ENCODE data around the gene SHROOM3.

GRCh38 chr4:76386566-76387305 lies 48.3 kb upstream of the SHROOM3 start:
- TF ChIP-seq POLR2A (IDR thresholded peaks at IDR 0.05; ENCODE audit: low read length) (no peak), GATA1 (IDR thresholded peaks at IDR 0.05; ENCODE audit: low read depth, low read length) (no peak)

All from erythroblast (primary cell).